Neural cell (in vitro differentiated cells): Measurements from ENCODE around the gene BRAF. TPM values are rescaled to one million over a fixed set of nuclear protein-coding genes. Genes with fewer than 3 reads are reported as not detected.

Experiments used
- H2AFZ ChIP-seq: fragments of 200-600, 300-800 bp; sonication (generic), shearing (Covaris generic); 2 replicates; pipeline ENCODE4 v1.6.0; 2014; ENCODE audit warnings: low read depth, mild to moderate bottlenecking, antibody characterized with exemption, low read length, moderate library complexity
- H3F3A ChIP-seq: fragments of 200-600 bp; shearing (Covaris generic); 2 replicates; pipeline ENCODE4 v1.6.1; 2016; ENCODE audit warnings: mild to moderate bottlenecking, moderate library complexity, mixed read lengths, antibody characterized with exemption, low read length; ENCODE audit not compliant: insufficient read depth, poor library complexity, severe bottlenecking
- H3K27ac ChIP-seq: fragments of 200-600, 300-800 bp; sonication (generic), shearing (Covaris generic); 2 replicates; pipeline ENCODE4 v1.5.1; 2014; ENCODE audit warnings: mild to moderate bottlenecking, low read length, moderate library complexity
- H3K27me3 ChIP-seq: fragments of 300-800, 200-600 bp; sonication (generic), shearing (Covaris generic); 2 replicates; pipeline ENCODE4 v1.6.0; 2014; ENCODE audit warnings: mild to moderate bottlenecking, low read depth, low read length, moderate library complexity; ENCODE audit not compliant: insufficient read depth
- H3K36me3 ChIP-seq: fragments of 300-800, 200-600 bp; sonication (generic), shearing (Covaris generic); 2 replicates; pipeline ENCODE4 v1.5.1; 2014; ENCODE audit warnings: mild to moderate bottlenecking, antibody characterized with exemption, low read length, moderate library complexity; ENCODE audit not compliant: insufficient read depth
- H3K4me2 ChIP-seq: fragments of 300-800, 200-600 bp; sonication (generic), shearing (Covaris generic); 2 replicates; pipeline ENCODE4 v1.6.0; 2014; ENCODE audit warnings: mild to moderate bottlenecking, low read length
- H3K4me3 ChIP-seq: fragments of 300-800, 200-600 bp; sonication (generic), shearing (Covaris generic); 2 replicates; pipeline ENCODE4 v1.5.1; 2014; ENCODE audit warnings: mild to moderate bottlenecking, low read length, moderate library complexity
- H3K79me2 ChIP-seq: fragments of 200-600 bp; shearing (Covaris generic); replicated peaks from 2 replicates; pipeline ENCODE4 v1.6.0; 2014; ENCODE audit warnings: mild to moderate bottlenecking, low read length, moderate library complexity; ENCODE audit not compliant: insufficient read depth
- H3K9ac ChIP-seq: fragments of 300-800, 200-600 bp; sonication (generic), shearing (Covaris generic); 2 replicates; pipeline ENCODE4 v1.6.1; 2016; ENCODE audit warnings: mild to moderate bottlenecking, low read length, mixed read lengths
- H3K9me2 ChIP-seq: fragments of 200-600 bp; shearing (Covaris generic); 2 replicates; pipeline ENCODE4 v1.6.1; 2016; ENCODE audit warnings: mild to moderate bottlenecking, low read length, mixed read lengths; ENCODE audit not compliant: insufficient read depth
- H3K9me3 ChIP-seq: fragments of 200-600, 300-800 bp; sonication (generic), shearing (Covaris generic); 2 replicates; pipeline ENCODE4 v1.6.1; 2016; ENCODE audit warnings: mild to moderate bottlenecking, mixed run types, low read length, moderate library complexity, mixed read lengths
- H4K20me1 ChIP-seq: fragments of 200-600 bp; shearing (Covaris generic); 2 replicates; pipeline ENCODE4 v1.6.1; 2016; ENCODE audit warnings: mild to moderate bottlenecking, mixed run types; ENCODE audit not compliant: insufficient read depth
- CTCF ChIP-seq: fragments of 450-650 bp; IDR thresholded peaks from 2 replicates; pipeline ENCODE4 v1.5.1; 2014; ENCODE audit warnings: antibody characterized with exemption, mild to moderate bottlenecking, moderate library complexity; ENCODE audit not compliant: poor library complexity, severe bottlenecking
- EP300 ChIP-seq: fragments of 450-650 bp; conservative IDR thresholded peaks from 2 replicates; pipeline ENCODE4 v1.6.1; 2014; ENCODE audit warnings: antibody characterized with exemption, mild to moderate bottlenecking, moderate library complexity; ENCODE audit not compliant: poor library complexity, severe bottlenecking
- EZH2 ChIP-seq: fragments of 200-600, 300-800 bp; shearing (Covaris generic), sonication (generic); IDR thresholded peaks from 2 replicates; pipeline ENCODE4 v1.6.1; 2014; ENCODE audit warnings: antibody characterized with exemption, low read length, borderline replicate concordance, mild to moderate bottlenecking; ENCODE audit not compliant: insufficient read depth, poor library complexity, severe bottlenecking
- MXI1 ChIP-seq: fragments of 450-650 bp; conservative IDR thresholded peaks from 2 replicates; pipeline ENCODE4 v1.6.1; 2014; ENCODE audit warnings: antibody characterized with exemption, mild to moderate bottlenecking; ENCODE audit not compliant: poor library complexity, severe bottlenecking
- POLR2AphosphoS5 ChIP-seq: IDR thresholded peaks from 2 replicates; pipeline ENCODE4 v1.6.1; 2012
- RAD21 ChIP-seq: fragments of 450-650 bp; conservative IDR thresholded peaks from 2 replicates; pipeline ENCODE4 v1.6.1; 2014; ENCODE audit warnings: antibody characterized with exemption, mild to moderate bottlenecking, moderate library complexity
- REST ChIP-seq: IDR thresholded peaks from 2 replicates; pipeline ENCODE4 v1.6.1; 2012; ENCODE audit warnings: borderline replicate concordance
- SMC3 ChIP-seq: fragments of 450-650 bp; conservative IDR thresholded peaks from 2 replicates; pipeline ENCODE4 v1.6.1; 2014; ENCODE audit warnings: antibody characterized with exemption, mild to moderate bottlenecking, moderate library complexity; ENCODE audit not compliant: poor library complexity
- TAF1 ChIP-seq: IDR thresholded peaks from 2 replicates; pipeline ENCODE4 v1.6.1; 2012; ENCODE audit warnings: low read depth
- polyA plus RNA-seq: library from polyadenylated mRNA; depleted of rRNA; stranded (reverse); fragments of >200 nt; gene quantifications from 2 replicates; pipeline ENCODE4 v1.2.3, GENCODE V29; 2014

The BRAF gene
- polyA plus RNA-seq, 1 donor from 2014 or later = 31.7 TPM

GRCh38 chr7:140863184-140863583, 61.5 kb downstream of the BRAF start:
- TF ChIP-seq TAF1 (no peak), MXI1 (no peak), EZH2 (no peak), SMC3 (no peak), POLR2AphosphoS5 (no peak), REST (no peak), CTCF (no peak), EP300 (no peak)
- no peak overlapping the region for H3K27ac ChIP-seq
- no peaks in the 10 kb centered on the region for H3F3A ChIP-seq
- no peak overlapping the region for H3K4me3 ChIP-seq
- no peaks in the 10 kb centered on the region for H4K20me1 ChIP-seq
- no peaks in the 10 kb centered on the region for H3K27me3 ChIP-seq
- no peaks in the 10 kb centered on the region for H3K36me3 ChIP-seq
- no peaks in the 10 kb centered on the region for H3K9me2 ChIP-seq
- H3K79me2 ChIP-seq = peaks cover 68% of the 10 kb centered on the region
- no peak overlapping the region for H3K9ac ChIP-seq
- H3K9me3 ChIP-seq = no peaks in the 10 kb centered on the region
- H2AFZ ChIP-seq = no peak overlapping the region
- no peak overlapping the region for H3K4me2 ChIP-seq

GRCh38 chr7:140857048-140857447, 67.7 kb downstream of the BRAF start:
- Histone ChIP-seq H3K27ac (no peak overlapping the region), H3K27me3 (no peaks in the 10 kb centered on the region), H4K20me1 (peaks cover 2% of the 10 kb centered on the region), H3K36me3 (no peaks in the 10 kb centered on the region), H3K79me2 (peaks cover 39% of the 10 kb centered on the region), H3F3A (no peaks in the 10 kb centered on the region), H2AFZ (no peak overlapping the region), H3K9me2 (no peaks in the 10 kb centered on the region), H3K4me2 (no peak overlapping the region), H3K9ac (no peak overlapping the region), H3K9me3 (no peaks in the 10 kb centered on the region), H3K4me3 (no peak overlapping the region)
- TF ChIP-seq CTCF = no peak
- TF ChIP-seq SMC3 = no peak
- no peak for TF ChIP-seq MXI1
- TF ChIP-seq REST = no peak
- TF ChIP-seq POLR2AphosphoS5 = no peak
- TF ChIP-seq EP300 = no peak
- TF ChIP-seq TAF1 = no peak
- TF ChIP-seq RAD21 = no peak
- no peak for TF ChIP-seq EZH2
